ENCODE results near the gene NLRP9. TPM values are rescaled to one million over a fixed set of nuclear protein-coding genes. Genes with fewer than 3 reads are reported as not detected.

NLRP9 gene
- total and polyA plus RNA-seq, 2 of the 13 experiments (the other 11 are each of a cell fraction or from before 2014, with no cell fraction given): not detected

DNA sequence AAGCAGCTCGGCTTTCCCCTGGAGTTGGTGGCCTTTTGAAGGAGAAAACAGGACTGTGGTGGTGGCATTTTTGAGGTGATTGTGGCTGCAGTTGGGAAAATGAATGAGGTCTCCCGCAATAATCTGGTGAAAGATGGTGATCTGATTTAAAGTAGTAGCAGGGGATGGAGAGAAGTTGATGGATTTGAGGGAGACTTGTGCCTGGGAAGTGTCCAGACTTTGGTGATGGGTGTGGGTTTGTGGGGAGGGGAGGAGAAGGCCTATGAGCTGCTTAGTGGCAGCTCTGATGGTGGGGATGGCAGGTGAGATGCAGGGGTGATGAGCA, 67.2 kb downstream of the NLRP9 start:
- Histone ChIP-seq H3K27ac (ENCODE audit: extremely low read length, insufficient read depth, low read length) (no peak overlapping the region), H3K4me1 (ENCODE audit: insufficient read depth, low read length) (peaks cover 23% of the 10 kb centered on the region), H4K20me1 (ENCODE audit: insufficient read depth, low read length) (peaks cover 51% of the 10 kb centered on the region), H3K36me3 (replicated peaks in 1 of 2; ENCODE audit: control insufficient read depth in 1 of 2, insufficient read depth in 2 of 2, low read length in 2 of 2) (peaks cover 39 to 59% of the 10 kb centered on the region in 2 experiments; a peak in 4 of 5 replicates), H3K27me3 (ENCODE audit: control insufficient read depth in 1 of 2, insufficient read depth in 2 of 2, low read length in 2 of 2) (no peaks in the 10 kb centered on the region; a peak in 1 of 5 replicates), H3K4me3 (replicated peaks in 1 of 3; ENCODE audit: insufficient read depth in 1 of 3, low read depth in 2 of 3, low read length in 3 of 3) (no peak overlapping the region), H3K9ac (ENCODE audit: insufficient read depth, low read depth, low read length) (no peak overlapping the region), H3K9me3 (ENCODE audit: low read length) (no peaks in the 10 kb centered on the region), H3K79me2 (ENCODE audit: insufficient read depth, low read length) (peaks cover 59% of the 10 kb centered on the region), H3K4me2 (ENCODE audit: low read depth, low read length) (no peak overlapping the region), H2AFZ (ENCODE audit: low read length) (no peak overlapping the region)
- FAIRE-seq: no peak
- intact Hi-C loops (cut with micrococcal nuclease; ENCODE audit: unreplicated experiment) (no loop called here), in situ Hi-C loops (cut with HindIII; ENCODE audit: extremely low pct_ligation_motif_present, low pct_unique_long_range_greater_than_20kb) (no loop called here)
- CTCF ChIA-PET (ENCODE audit: low intra/inter-chr PET ratio, low total read pairs): interaction anchor here (1.4 kb wide), 1 partner anchor 18 kb away, joined by 7 read pairs; no protein-coding TSS in a partner anchor
- no TSS peak for BruUV-seq (replicated peaks)
- ATAC-seq: no peak
- POLR2A ChIA-PET: interaction anchor here (1.4 to 2.0 kb wide), 3 partner anchors 12 to 16 kb away, joined by 9 to 14 read pairs (median 10); partner anchors contain the start of gene U2AF2
- WGBS (ENCODE audit: low lambda C conversion rate): 89% methylated on average over 2 of the region's 2 CpGs
- no peak for DNase-seq (ENCODE audit: low spot score)
- 0 out of 2 replicates have a peak, but pooled peaks have one; percentile 2 for TF ChIP-seq THAP11 (CRISPR knock-in tag; IDR thresholded peaks at IDR 0.05)
- no peak for TF ChIP-seq ZNF543 (CRISPR knock-in tag; IDR thresholded peaks at IDR 0.05)

DNA sequence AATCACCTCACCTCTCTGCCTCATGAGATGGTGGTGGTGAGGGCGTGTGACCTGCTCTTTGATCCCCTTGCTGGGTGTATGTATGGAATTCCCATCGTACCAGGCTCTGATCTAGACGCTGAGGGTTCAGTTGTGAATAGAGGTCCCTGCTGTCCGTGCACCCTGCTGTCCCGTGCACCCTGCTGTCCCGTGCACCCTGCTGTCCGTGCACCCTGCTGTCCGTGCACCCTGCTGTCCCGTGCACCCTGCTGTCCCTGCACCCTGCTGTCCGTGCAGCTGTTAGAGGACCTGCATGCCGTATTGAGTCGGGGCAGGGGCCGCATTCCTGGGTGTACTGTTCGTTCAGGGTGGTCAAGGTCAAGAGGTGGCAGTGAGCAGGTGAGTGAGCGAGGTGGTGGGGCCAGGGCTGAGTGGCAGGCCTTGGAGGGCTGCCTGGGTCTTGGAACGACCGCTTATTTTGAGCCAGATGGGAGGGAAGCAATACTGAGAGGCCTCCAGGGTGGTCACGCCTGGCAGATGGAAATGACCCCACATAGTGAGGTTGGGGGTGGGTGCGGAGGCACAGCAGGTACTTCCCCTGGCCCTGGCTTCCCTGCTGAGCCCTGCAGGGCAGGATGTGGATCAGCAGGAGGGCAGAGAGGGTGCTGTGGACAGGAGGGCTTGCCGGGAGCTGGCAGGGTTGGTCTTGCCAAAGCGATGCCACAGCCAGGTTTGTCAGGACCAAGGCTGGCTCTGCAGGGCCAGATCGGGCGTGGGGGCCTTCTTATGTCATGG, 67.7 kb downstream of the NLRP9 start:
- Histone ChIP-seq H3K36me3 (replicated peaks in 1 of 2; ENCODE audit: control insufficient read depth in 1 of 2, insufficient read depth in 2 of 2, low read length in 2 of 2) (peaks cover 42 to 62% of the 10 kb centered on the region in 2 experiments; a peak in 4 of 5 replicates), H3K9me3 (ENCODE audit: low read length) (no peaks in the 10 kb centered on the region), H3K9ac (ENCODE audit: insufficient read depth, low read depth, low read length) (no peak overlapping the region), H3K4me2 (ENCODE audit: low read depth, low read length) (no peak overlapping the region), H2AFZ (ENCODE audit: low read length) (no peak overlapping the region), H3K27me3 (ENCODE audit: control insufficient read depth in 1 of 2, insufficient read depth in 2 of 2, low read length in 2 of 2) (no peaks in the 10 kb centered on the region; a peak in 1 of 5 replicates), H3K4me3 (replicated peaks in 1 of 3; ENCODE audit: insufficient read depth in 1 of 3, low read depth in 2 of 3, low read length in 3 of 3) (no peak overlapping the region), H3K4me1 (ENCODE audit: insufficient read depth, low read length) (peaks cover 23% of the 10 kb centered on the region), H3K27ac (ENCODE audit: extremely low read length, insufficient read depth, low read length) (no peak overlapping the region), H3K79me2 (ENCODE audit: insufficient read depth, low read length) (peaks cover 57% of the 10 kb centered on the region), H4K20me1 (ENCODE audit: insufficient read depth, low read length) (peaks cover 54% of the 10 kb centered on the region)
- intact Hi-C loops (cut with micrococcal nuclease; ENCODE audit: unreplicated experiment) (no loop called here), in situ Hi-C loops (cut with HindIII; ENCODE audit: extremely low pct_ligation_motif_present, low pct_unique_long_range_greater_than_20kb) (no loop called here)
- CTCF ChIA-PET (ENCODE audit: low intra/inter-chr PET ratio, low total read pairs): interaction anchor here (1.4 kb wide), 1 partner anchor 17 kb away, joined by 7 read pairs; no protein-coding TSS in a partner anchor
- FAIRE-seq (no peak), DNase-seq (ENCODE audit: low spot score) (no peak), ATAC-seq (peak; percentile 20; the same call in 2 of the 3 replicates)
- no TSS peak for BruUV-seq (replicated peaks)
- TF ChIP-seq POLR2A (IDR thresholded peaks at IDR 0.05; ENCODE audit: insufficient read depth in 1 of 2, low read depth in 2 of 2, low read length in 2 of 2) (peak in 1 of 2 experiments; percentile 34; a peak in 2 of 4 replicates), ZMYM4 (CRISPR knock-in tag; IDR thresholded peaks at IDR 0.05) (no peak), RBFOX2 (IDR thresholded peaks at IDR 0.05; ENCODE audit: low read depth, low read length) (peak; percentile 75), AGO2 (optimal IDR thresholded peaks at IDR 0.05; ENCODE audit: low read depth, low read length) (peak; percentile 78)
- TF ChIP-seq, protein P1, sequence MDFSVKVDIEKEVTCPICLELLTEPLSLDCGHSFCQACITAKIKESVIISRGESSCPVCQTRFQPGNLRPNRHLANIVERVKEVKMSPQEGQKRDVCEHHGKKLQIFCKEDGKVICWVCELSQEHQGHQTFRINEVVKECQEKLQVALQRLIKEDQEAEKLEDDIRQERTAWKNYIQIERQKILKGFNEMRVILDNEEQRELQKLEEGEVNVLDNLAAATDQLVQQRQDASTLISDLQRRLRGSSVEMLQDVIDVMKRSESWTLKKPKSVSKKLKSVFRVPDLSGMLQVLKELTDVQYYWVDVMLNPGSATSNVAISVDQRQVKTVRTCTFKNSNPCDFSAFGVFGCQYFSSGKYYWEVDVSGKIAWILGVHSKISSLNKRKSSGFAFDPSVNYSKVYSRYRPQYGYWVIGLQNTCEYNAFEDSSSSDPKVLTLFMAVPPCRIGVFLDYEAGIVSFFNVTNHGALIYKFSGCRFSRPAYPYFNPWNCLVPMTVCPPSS (IDR thresholded peaks at IDR 0.05): no peak
- POLR2A ChIA-PET: interaction anchor here (1.4 to 2.0 kb wide), 3 partner anchors 13 to 16 kb away, joined by 9 to 14 read pairs (median 10); partner anchors contain the start of gene U2AF2
- 91% methylated on average over 23 of the region's 23 CpGs for WGBS (ENCODE audit: low lambda C conversion rate)
